HCT116 (cell line): ENCODE measurements around the gene TMEM131. TPM values are rescaled to one million over a fixed set of nuclear protein-coding genes. Genes with fewer than 3 reads are reported as not detected.

Experiments
- ATAC-seq: fragments of 200-7000 bp; cut with Tn5 transposase; 2 replicates; pipeline ENCODE4 v1.9.1; 2020; ENCODE audit warnings: mild to moderate bottlenecking, moderate library complexity
- BruUV-seq: library from RNA; stranded (reverse); fragments of 400-500 nt; replicated peaks from 2 replicates; lab custom pipeline; 2021; lab: Mats Ljungman, UMichigan
- CTCF ChIA-PET: fragments of 300-600 bp; sonication (Branson Sonifier 250); formaldehyde crosslinking; loops from one replicate; lab custom pipeline; 2021; ENCODE audit warnings: antibody characterized with exemption; lab: Charles Lee
- POLR2A ChIA-PET: fragments of 300-600, 350-600 bp; sonication (Branson Sonifier 250); formaldehyde crosslinking; loops from one replicate; lab custom pipeline; 2021; ENCODE audit warnings: antibody characterized with exemption; lab: Charles Lee
- RAD21 ChIA-PET, 2 experiments: fragments of 300-600 bp; sonication (Branson Sonifier 250); formaldehyde crosslinking; loops; one replicate each; lab custom pipeline; 2023; ENCODE audit warnings: low total read pairs in 2 of 2; ENCODE audit not compliant: uncharacterized antibody in 2 of 2, unreplicated experiment in 2 of 2, low non-redundant PET in 1 of 2; lab: Charles Lee
- DNase-seq: peaks from one replicate; pipeline ENCODE4 v3.0.0-alpha.2; 2010; ENCODE audit warnings: low read depth, low spot score
- H2AFZ ChIP-seq: fragments of 200-600 bp; shearing (Covaris generic), sonication (generic); 2 replicates; pipeline ENCODE4 v1.6.1; 2017; ENCODE audit warnings: low read depth, mixed run types, mixed read lengths, antibody characterized with exemption, low read length; ENCODE audit not compliant: poor library complexity, severe bottlenecking
- H3K27ac ChIP-seq: 2 replicates; pipeline ENCODE4 v1.5.1; 2012; ENCODE audit warnings: low read depth, low read length
- H3K27me3 ChIP-seq: fragments of 200-600 bp; sonication (generic); 2 replicates; pipeline ENCODE4 v1.6.1; 2016; ENCODE audit warnings: mixed run types, low read length, mixed read lengths; ENCODE audit not compliant: insufficient read depth
- H3K36me3 ChIP-seq, 2 experiments: fragments of 200-500 bp in 1 of 2; fragments of 200-600 bp in 1 of 2; sonication (Bioruptor generic) in 1 of 2; sonication (generic) in 1 of 2; 2 replicates each; pipeline versions ENCODE4 v1.5.1 to v1.6.1; 2014 to 2016; ENCODE audit warnings: low read length in 2 of 2, inconsistent platforms in 1 of 2, mixed read lengths in 1 of 2, mixed run types in 1 of 2; ENCODE audit not compliant: insufficient read depth in 2 of 2, control insufficient read depth in 1 of 2
- H3K4me1 ChIP-seq, 2 experiments: fragments of 200-600 bp in 1 of 2; sonication (generic) in 1 of 2; 2 replicates each; pipeline versions ENCODE4 v1.5.1 to v1.6.1; 2012 to 2017; ENCODE audit warnings: low read length in 2 of 2, inconsistent platforms in 1 of 2, mild to moderate bottlenecking in 1 of 2, mixed read lengths in 1 of 2, mixed run types in 1 of 2, moderate library complexity in 1 of 2; ENCODE audit not compliant: insufficient read depth in 2 of 2, control insufficient read depth in 1 of 2
- H3K4me2 ChIP-seq: fragments of 200-600 bp; sonication (generic); 2 replicates; pipeline ENCODE4 v1.6.1; 2017; ENCODE audit warnings: mixed run types, low read length, mixed read lengths
- H3K4me3 ChIP-seq, 2 experiments: fragments of 200-600 bp in 1 of 2; sonication (generic) in 1 of 2; replicated peaks in 1 of 2; 2 replicates each; pipeline ENCODE4 v1.5.1; 2011 to 2016; ENCODE audit warnings: low read length in 2 of 2, control low read depth in 1 of 2, low read depth in 1 of 2, mild to moderate bottlenecking in 1 of 2, mixed read lengths in 1 of 2, mixed run types in 1 of 2
- H3K79me2 ChIP-seq: fragments of 200-600 bp; sonication (generic); 2 replicates; pipeline ENCODE4 v1.6.1; 2017; ENCODE audit warnings: mild to moderate bottlenecking, mixed run types, low read length, moderate library complexity, mixed read lengths; ENCODE audit not compliant: insufficient read depth
- H3K9ac ChIP-seq: fragments of 200-600 bp; sonication (generic); 2 replicates; pipeline ENCODE4 v1.6.1; 2016; ENCODE audit warnings: low read length, mixed read lengths
- H3K9me2 ChIP-seq: fragments of 200-600 bp; sonication (generic), shearing (Covaris generic); 2 replicates; pipeline ENCODE4 v1.6.1; 2017; ENCODE audit warnings: mixed run types, mild to moderate bottlenecking, moderate library complexity; ENCODE audit not compliant: insufficient read depth
- H3K9me3 ChIP-seq, 2 experiments: fragments of 200-500 bp in 1 of 2; fragments of 200-600 bp in 1 of 2; sonication (Bioruptor generic) in 1 of 2; sonication (generic) in 1 of 2; 2 replicates each; pipeline ENCODE4 v1.6.1; 2014 to 2017; ENCODE audit warnings: low read length in 2 of 2, mixed read lengths in 2 of 2, inconsistent platforms in 1 of 2, low read depth in 1 of 2, mild to moderate bottlenecking in 1 of 2, mixed run types in 1 of 2, moderate library complexity in 1 of 2; ENCODE audit not compliant: control insufficient read depth in 1 of 2, insufficient read depth in 1 of 2
- H4K20me1 ChIP-seq: fragments of 200-600 bp; sonication (generic), shearing (Covaris generic); 2 replicates; pipeline ENCODE4 v1.6.1; 2017; ENCODE audit warnings: mixed run types, mild to moderate bottlenecking, moderate library complexity; ENCODE audit not compliant: insufficient read depth
- CEBPB ChIP-seq: IDR thresholded peaks from 2 replicates; pipeline ENCODE4 v1.6.1; 2012; ENCODE audit warnings: low read depth
- CTCF ChIP-seq, 3 experiments: fragments of 200-600 bp in 1 of 3; sonication (generic) in 1 of 3; IDR thresholded peaks in 2 of 3; conservative IDR thresholded peaks in 1 of 3; 2 replicates each; pipeline ENCODE4 v1.5.1; 2012 to 2017; ENCODE audit warnings: low read depth in 2 of 3, low read length in 2 of 3, antibody characterized with exemption in 1 of 3, borderline replicate concordance in 1 of 3, control low read depth in 1 of 3, mild to moderate bottlenecking in 1 of 3, mixed read lengths in 1 of 3, mixed run types in 1 of 3, moderate library complexity in 1 of 3; ENCODE audit not compliant: insufficient read depth in 1 of 3
- EGR1 ChIP-seq: IDR thresholded peaks from 2 replicates; pipeline ENCODE4 v1.6.1; 2012; ENCODE audit warnings: low read depth
- ELF1 ChIP-seq: IDR thresholded peaks from 2 replicates; pipeline ENCODE4 v1.6.1; 2012; ENCODE audit warnings: low read depth, borderline replicate concordance
- EZH2 ChIP-seq: fragments of 200-600 bp; sonication (generic); IDR thresholded peaks from 2 replicates; pipeline ENCODE4 v1.6.1; 2017; ENCODE audit warnings: antibody characterized with exemption, mixed run types
- EZH2phosphoT487 ChIP-seq: fragments of 200-600 bp; IDR thresholded peaks from 2 replicates; pipeline ENCODE4 v1.6.1; 2018; ENCODE audit warnings: antibody characterized with exemption, borderline replicate concordance
- JUND ChIP-seq: IDR thresholded peaks from 2 replicates; pipeline ENCODE4 v1.6.1; 2012
- POLR2AphosphoS5 ChIP-seq: IDR thresholded peaks from 2 replicates; pipeline ENCODE4 v1.6.1; 2011; ENCODE audit warnings: mild to moderate bottlenecking, low read depth, low read length, moderate library complexity
- SP1 ChIP-seq: IDR thresholded peaks from 2 replicates; pipeline ENCODE4 v1.6.1; 2012; ENCODE audit warnings: low read depth
- SRF ChIP-seq: IDR thresholded peaks from 2 replicates; pipeline ENCODE4 v1.6.1; 2012; ENCODE audit warnings: low read depth
- TCF7L2 ChIP-seq: IDR thresholded peaks from 2 replicates; pipeline ENCODE4 v1.7.0; 2011; ENCODE audit warnings: borderline replicate concordance, inconsistent platforms; ENCODE audit not compliant: insufficient read depth, insufficient read length; ENCODE audit errors: extremely low read depth
- YY1 ChIP-seq: IDR thresholded peaks from 2 replicates; pipeline ENCODE4 v1.6.1; 2011; ENCODE audit warnings: low read length, low read depth, moderate library complexity, mild to moderate bottlenecking; ENCODE audit not compliant: insufficient replicate concordance; ENCODE audit errors: extremely low read depth
- ZFX ChIP-seq: fragments of 450-650 bp; IDR thresholded peaks from 2 replicates; pipeline ENCODE4 v1.6.1; 2017
- ZNF274 ChIP-seq: fragments of 200-500 bp; sonication (Bioruptor generic); IDR thresholded peaks from 2 replicates; pipeline ENCODE4 v1.6.1; 2014; ENCODE audit warnings: mild to moderate bottlenecking, low read depth, low read length, inconsistent platforms
- intact Hi-C: fragments of 100-400 bp; cut with micrococcal nuclease; formaldehyde crosslinking; loops from 2 replicates; pipeline ENCODE4 v1.10.0; 2022
- total RNA-seq: library from RNA; stranded (reverse); gene quantifications from one replicate; pipeline ENCODE4 v1.2.1, GENCODE V29; 2021; ENCODE audit not compliant: unreplicated experiment
- TF ChIP-seq, protein P1 (sequence below): IDR thresholded peaks from 2 replicates; pipeline ENCODE4 v1.6.1; 2012; ENCODE audit warnings: low read depth
- TF ChIP-seq, protein P2 (sequence below): IDR thresholded peaks from 2 replicates; pipeline ENCODE4 v1.6.1; 2011; ENCODE audit warnings: mild to moderate bottlenecking, low read length, moderate library complexity; ENCODE audit not compliant: insufficient replicate concordance; ENCODE audit errors: extremely low read depth

TMEM131 gene
- total RNA-seq, 1 experiment from 2014 or later = 51.5 TPM

DNA sequence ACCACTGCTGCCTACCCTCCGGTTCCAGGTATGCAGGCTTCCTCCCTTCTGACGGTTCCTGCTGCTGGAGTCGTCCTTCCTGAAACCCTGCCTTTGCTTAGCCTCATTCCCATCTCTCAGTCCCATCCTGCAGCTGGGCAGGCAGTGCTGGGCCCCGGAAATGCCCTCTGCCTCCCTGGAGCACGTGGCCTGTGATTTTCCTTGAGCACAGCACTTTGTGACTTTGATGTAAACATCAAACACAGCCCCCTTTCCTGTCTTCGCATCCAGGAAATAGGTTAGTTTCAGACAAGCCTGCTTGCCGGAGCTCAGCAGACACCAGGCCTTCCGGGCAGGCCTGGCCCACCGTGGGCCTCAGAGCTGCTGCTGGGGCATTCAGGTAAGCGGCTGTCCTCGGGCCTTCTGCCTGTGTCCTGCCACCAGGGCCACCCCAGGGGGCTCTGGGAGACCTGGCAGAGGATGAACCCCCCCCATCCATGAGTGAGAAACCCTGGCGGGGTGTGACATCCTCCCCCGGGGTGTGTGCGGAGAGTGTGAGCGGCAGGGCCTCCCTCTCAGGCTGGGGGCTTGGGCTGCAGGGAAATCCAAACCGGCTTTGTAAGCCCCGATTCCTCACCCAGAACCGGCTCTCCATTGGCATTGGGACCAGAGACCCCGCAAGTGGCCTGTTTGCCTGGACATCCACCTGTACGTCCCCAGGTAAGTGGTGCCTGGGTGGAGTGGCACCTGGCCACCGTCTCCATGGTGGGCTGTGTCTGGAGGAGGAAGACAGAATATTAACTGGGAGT is 282.3 kb downstream of the TMEM131 start, which contains the start of gene ZAP70:
TSS of gene ZAP70 (plus strand) at position 281 of the 788 bp plus-strand sequence. CDS start 10,461 bp downstream, outside the sequence.
- no peak for DNase-seq
- Histone ChIP-seq H3K9me3 (no peaks in the 10 kb centered on the region), H2AFZ (no peak within 1 kb of the TSS), H3K4me1 (peaks cover 0 to 6% of the 10 kb centered on the region in 2 experiments; a peak in 2 of 4 replicates), H4K20me1 (no peaks in the 10 kb centered on the region), H3K27me3 (no peaks in the 10 kb centered on the region), H3K4me2 (no peak within 1 kb of the TSS), H3K9me2 (no peaks in the 10 kb centered on the region), H3K27ac (no peak within 1 kb of the TSS), H3K9ac (no peak within 1 kb of the TSS), H3K79me2 (no peaks in the 10 kb centered on the region), H3K4me3 (no peak within 1 kb of the TSS), H3K36me3 (no peaks in the 10 kb centered on the region)
- ChIA-PET RAD21 (no interaction called here), CTCF (no interaction called here), POLR2A (no interaction called here)
- intact Hi-C loops = no loop called here
- ATAC-seq = no peak
- TF ChIP-seq EZH2 (no peak), ELF1 (no peak), ZFX (no peak), SP1 (no peak), ZNF274 (no peak), CTCF (IDR thresholded peaks at IDR 0.05 in 2 of 3, conservative IDR thresholded peaks at IDR 0.05 in 1 of 3; ENCODE audit: borderline replicate concordance in 1 of 3, insufficient read depth in 1 of 3, low read depth in 2 of 3, low read length in 2 of 3) (no peak), POLR2AphosphoS5 (no peak), TCF7L2 (no peak), YY1 (no peak), EZH2phosphoT487 (no peak), SRF (no peak), CEBPB (no peak), JUND (no peak), EGR1 (no peak)
- TF ChIP-seq, protein P1, sequence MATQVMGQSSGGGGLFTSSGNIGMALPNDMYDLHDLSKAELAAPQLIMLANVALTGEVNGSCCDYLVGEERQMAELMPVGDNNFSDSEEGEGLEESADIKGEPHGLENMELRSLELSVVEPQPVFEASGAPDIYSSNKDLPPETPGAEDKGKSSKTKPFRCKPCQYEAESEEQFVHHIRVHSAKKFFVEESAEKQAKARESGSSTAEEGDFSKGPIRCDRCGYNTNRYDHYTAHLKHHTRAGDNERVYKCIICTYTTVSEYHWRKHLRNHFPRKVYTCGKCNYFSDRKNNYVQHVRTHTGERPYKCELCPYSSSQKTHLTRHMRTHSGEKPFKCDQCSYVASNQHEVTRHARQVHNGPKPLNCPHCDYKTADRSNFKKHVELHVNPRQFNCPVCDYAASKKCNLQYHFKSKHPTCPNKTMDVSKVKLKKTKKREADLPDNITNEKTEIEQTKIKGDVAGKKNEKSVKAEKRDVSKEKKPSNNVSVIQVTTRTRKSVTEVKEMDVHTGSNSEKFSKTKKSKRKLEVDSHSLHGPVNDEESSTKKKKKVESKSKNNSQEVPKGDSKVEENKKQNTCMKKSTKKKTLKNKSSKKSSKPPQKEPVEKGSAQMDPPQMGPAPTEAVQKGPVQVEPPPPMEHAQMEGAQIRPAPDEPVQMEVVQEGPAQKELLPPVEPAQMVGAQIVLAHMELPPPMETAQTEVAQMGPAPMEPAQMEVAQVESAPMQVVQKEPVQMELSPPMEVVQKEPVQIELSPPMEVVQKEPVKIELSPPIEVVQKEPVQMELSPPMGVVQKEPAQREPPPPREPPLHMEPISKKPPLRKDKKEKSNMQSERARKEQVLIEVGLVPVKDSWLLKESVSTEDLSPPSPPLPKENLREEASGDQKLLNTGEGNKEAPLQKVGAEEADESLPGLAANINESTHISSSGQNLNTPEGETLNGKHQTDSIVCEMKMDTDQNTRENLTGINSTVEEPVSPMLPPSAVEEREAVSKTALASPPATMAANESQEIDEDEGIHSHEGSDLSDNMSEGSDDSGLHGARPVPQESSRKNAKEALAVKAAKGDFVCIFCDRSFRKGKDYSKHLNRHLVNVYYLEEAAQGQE = no peak
- TF ChIP-seq, protein P2, sequence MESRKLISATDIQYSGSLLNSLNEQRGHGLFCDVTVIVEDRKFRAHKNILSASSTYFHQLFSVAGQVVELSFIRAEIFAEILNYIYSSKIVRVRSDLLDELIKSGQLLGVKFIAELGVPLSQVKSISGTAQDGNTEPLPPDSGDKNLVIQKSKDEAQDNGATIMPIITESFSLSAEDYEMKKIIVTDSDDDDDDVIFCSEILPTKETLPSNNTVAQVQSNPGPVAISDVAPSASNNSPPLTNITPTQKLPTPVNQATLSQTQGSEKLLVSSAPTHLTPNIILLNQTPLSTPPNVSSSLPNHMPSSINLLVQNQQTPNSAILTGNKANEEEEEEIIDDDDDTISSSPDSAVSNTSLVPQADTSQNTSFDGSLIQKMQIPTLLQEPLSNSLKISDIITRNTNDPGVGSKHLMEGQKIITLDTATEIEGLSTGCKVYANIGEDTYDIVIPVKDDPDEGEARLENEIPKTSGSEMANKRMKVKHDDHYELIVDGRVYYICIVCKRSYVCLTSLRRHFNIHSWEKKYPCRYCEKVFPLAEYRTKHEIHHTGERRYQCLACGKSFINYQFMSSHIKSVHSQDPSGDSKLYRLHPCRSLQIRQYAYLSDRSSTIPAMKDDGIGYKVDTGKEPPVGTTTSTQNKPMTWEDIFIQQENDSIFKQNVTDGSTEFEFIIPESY = no peak
- no TSS peak for BruUV-seq
